HG02642 (cell line): ENCODE data around the gene CDH4.
"Not testable (repeated sequence)": the region's sequence is repeated elsewhere in the genome, so short reads cannot be mapped to it uniquely, and the experiment has no call there.

Source experiments
- ATAC-seq: cut with Tn5 transposase; IDR thresholded peaks from one replicate; pipeline ENCODE4 v1.9.1; 2021; ENCODE audit warnings: mild to moderate bottlenecking; ENCODE audit not compliant: unreplicated experiment, poor library complexity

Gene CDH4

DNA sequence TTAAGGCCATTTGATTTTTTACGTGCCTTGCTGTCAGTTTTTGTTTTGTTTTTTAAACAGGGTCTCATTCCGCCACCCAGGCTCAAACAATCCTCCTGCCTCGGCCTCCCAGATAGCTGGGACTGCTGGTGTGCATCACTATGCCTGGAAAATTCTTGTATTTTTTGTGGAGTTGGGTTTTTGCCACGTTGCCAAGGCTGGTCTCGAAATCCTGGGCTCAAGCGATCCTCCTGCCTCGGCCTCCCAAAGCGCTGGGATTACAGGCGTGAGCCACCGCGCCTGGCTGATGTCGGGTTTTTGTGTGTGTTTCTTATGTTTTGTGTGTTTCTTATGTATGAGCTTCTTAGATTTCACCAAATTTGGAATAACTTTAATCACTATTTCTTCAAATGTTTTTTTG, 708.8 kb downstream of the CDH4 start:
- no peak for ATAC-seq

DNA sequence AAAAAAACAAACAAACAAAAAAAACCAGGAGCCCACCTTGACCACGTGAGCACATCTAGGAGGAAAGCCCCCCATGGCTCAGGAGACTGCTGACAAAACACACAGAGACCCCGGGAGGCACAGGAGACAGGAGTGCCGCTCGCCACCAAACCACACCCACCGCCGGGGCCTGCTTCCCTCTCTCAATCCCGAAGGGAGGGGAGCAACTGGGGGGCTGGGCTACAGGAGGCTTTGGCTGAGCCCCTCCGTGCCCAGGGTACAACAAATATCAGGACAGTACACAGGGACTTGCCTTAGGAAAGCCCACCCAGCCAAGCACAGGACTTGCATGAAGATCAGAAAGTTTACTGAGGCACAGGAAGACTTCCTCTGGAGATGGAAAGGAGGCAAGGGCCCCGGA, 711.1 kb downstream of the CDH4 start:
- ATAC-seq = no peak

DNA sequence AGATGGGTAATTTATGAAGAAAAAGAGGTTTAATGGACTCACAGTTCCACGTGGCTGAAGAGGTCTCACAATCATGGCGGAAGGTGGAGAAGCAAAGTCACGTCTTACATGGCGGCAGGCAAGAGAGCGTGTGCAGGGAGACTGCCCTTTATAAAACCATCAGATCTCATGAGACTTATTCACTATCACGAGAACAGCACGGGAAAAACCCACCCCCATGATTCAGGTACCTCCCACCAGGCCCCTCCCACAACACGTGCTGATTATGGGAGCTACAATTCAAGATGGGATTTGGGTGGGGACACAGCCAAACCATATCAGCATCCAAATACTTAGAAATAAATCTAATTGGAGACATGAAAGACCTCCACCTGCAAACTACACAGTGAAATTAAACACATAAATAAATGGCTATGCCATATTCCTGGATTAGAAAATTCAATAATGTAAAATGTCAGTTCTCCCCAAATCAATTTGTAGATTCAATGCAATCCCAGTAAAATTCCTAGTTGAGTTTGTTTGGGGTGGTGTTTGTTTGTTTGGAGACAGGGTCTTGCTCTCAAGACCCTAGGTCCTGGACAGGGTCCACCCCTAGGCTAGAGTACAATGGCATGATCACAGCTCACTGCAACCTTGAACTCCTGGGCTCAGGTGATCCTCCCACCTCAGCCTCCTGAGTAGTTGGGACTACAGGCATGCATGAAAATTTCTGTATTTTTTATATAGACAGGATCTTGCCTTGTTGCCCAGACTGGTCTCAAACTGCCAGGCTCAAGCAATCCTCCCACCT, 712.0 kb downstream of the CDH4 start:
- ATAC-seq = no peak

DNA sequence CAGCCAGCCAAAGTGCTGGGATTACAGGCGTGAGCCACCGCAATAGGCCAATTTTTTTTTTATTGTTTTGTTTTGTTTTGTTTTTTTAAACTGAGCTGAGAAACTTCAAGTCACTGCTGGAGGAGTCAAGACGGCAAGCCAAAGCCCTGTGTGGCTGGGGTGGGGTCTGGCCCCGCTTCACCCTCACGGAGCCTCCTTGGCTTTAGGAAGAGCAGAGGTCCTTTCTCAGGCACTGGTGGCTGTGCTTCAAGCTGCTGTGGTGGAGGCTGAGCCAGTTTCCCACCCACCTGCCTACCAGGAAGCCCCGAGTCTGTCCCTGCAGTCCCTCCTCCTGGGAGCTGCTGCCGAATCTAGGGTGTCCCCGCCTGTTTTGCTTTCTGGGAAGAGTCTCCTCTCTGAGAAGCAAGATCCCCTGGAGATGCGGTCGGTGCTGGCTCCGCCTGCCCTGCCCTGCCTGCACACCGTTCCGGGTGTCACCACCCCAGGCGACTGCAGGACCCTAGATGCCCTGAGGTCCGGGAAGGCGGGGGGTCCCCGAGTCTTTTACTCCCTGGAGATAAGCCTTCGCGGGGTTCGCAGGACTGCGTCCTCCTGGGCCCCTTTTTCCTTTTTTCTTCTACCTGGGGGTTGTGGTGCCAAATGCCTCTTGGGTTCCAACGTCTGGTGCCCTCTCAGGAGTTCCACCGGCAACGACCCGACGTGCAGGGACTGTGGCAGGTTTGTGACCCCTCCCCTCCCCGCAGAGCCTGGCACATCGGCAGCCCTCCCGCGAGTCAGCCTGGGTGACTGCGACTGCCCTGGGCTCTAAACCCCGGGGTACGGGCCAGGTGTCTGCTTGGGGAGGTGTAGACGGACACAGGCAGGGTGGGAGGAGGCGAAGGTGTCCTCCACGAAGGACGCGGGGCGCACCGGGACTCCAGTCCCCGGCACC, 712.9 kb downstream of the CDH4 start:
- no peak for ATAC-seq

DNA sequence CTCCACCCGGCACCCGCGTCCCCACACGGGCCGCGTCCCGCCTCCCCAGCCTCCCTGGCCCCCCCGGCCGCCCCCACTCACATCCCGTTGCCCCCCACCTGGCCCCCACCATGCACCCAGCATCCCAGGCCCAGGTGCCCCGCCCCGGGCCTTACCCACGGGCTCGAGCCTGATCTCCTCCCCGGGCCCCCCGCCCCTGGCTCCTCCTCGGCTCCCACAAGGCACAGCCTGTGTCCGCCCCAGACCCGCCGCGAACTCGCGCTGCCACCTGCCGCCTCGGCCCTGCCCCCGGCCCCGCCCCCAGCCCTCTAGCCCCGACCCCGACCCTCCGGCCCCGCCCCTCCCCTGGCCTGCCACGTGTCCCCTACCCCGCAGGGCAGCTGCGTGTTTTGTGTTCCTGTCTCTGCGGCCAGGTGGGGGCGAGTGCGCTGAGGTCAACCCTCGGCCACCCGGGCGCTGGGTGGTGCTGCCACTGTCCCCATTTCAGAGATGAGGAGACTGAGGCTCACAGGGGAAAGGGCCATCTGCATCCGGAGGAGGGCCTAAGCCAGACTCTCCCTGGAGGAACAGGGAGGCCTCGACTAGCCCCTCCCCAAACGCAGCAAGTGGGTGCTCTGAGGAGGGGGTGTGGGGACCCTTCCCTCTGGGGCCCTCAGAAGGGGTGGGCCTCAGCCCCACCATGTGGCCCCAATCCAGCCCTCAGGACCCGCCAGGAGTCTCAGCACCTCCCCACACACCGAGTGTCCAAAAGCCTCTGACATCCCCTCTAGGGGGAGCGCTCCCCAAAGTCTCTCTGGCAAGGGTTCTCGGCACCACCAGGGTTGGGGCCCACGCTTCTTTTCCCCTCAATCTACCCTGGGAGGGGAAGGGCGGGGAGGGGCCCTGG, 713.8 kb downstream of the CDH4 start:
- no peak for ATAC-seq

DNA sequence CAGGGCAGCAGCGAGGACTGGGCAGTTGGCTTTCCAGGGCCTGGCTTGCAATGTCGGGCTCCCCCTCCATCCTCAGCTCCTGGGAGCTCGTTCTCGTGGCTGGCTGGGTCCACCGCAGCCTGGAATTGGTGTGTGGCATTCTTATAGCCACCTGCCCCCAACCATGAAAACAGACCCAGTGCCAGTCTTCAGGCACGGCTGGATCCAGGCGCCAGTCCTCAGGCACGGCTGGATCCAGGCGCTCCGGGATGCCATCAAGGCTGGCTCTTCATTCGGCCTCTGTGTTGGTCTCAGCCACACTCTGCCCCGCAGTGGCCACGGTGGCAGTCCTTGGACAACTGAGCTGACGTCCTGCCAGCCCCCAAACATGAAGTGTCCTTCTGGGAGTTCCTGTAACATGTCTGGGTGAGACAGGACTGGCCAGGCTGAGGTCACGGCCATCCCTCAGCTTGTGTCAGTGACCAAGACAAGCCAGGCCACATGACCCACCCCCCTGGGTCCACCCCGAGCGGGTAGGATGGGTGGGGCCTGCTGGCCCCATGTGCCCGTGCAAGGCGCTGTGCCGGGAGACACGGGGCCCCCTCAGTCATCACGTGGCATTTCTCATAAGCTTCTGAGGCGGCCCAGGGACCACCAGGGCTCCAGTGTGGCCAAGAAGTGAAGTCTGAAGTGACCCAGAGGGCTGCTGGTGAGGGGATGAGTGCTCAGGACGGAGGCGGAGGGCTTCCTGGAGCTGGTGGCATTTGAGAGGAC, 714.6 kb downstream of the CDH4 start:
- ATAC-seq = no peak

DNA sequence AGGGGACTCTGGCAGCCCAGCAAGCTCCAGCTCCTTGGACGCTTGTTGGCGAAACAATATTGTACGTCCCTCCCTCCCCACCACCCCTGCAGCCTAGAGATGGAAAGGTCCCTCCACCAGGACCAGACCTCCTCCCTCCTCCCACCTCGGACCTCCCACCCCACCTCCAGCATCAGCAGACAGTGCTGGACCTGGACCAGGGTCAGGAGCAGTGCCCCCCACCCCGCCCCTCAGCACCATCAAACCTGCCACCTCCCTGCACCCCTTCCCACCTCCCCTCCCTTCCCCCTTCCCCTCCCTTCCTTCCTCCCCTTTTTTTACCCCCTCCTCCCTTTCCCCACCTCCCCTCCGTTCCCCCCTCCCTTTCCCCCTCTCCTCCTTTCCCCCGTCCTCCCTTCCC, 715.2 kb downstream of the CDH4 start:
- no peak for ATAC-seq

DNA sequence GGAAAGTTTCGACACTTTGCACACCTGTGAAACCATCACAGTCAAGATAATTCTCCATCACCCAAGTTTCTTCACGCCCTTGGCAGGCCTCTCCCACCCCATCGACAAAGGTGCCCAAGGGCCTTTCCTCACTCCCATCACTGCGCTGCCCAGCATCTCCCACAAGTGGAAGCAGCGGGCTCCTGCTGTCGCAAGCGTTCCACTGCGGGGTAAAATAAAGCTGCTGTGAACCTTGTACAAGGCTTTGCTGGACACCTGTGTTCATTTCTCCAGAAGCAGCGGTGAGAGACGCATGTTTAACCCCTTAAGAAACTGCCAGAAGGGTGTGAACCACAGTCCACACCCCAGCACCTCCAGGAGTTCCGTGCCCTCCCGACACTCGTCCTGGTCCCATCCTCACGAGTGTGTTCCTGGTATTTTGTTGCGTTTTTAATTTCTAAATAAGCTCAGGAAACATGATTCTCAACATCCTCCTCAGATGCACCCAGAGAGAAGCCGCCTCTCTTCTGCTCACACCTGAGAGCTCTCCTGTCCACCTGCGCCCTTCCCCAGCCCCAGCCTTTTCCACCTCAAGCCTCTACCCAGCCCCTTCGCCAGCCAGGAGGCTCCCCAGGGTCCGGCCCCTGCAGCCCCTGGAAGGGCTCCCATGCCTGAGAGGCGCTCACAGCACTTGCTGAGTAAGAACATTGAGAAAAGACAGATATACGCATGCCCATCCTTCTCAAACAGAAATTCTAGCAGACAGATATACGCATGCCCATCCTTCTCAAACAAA, 716.2 kb downstream of the CDH4 start:
- ATAC-seq = no peak

DNA sequence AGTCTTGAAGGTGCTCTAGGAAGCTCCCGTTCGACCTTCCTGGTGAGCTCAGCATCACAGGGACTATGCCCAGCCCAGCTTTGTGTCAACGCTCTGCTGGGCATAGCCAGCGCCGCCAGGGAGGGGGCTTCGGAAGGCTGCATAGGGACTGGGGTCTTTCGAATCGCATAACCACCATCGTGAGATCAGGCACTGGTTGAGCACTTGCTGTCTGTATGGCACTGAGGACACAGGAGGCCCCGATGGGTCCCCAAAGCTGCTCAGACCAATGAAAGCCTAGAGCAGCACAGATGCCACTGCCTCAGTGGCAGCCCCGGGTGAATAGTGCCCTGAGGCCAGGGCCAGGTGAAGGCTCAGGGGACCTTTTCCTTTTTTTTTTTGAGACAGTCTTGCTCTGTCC, 716.9 kb downstream of the CDH4 start:
- no peak for ATAC-seq

DNA sequence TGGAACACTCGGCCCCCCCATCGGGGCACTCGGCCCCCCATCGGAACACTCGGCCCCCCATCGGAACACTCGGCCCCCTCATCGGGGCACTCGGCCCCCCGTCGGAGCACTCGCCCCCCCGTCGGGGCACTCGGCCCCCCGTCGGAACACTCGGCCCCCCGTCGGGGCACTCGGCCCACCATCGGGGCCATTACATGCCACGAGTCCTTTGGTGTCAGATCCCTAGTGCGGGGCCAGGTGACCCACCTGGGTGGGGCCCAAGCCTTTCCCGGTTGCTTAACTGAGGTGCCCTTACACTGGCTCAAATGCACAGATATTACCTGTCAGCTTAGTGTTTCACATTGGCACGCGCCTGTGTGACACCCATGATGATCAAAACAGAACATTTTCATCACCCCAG, 717.7 kb downstream of the CDH4 start:
- no peak for ATAC-seq

DNA sequence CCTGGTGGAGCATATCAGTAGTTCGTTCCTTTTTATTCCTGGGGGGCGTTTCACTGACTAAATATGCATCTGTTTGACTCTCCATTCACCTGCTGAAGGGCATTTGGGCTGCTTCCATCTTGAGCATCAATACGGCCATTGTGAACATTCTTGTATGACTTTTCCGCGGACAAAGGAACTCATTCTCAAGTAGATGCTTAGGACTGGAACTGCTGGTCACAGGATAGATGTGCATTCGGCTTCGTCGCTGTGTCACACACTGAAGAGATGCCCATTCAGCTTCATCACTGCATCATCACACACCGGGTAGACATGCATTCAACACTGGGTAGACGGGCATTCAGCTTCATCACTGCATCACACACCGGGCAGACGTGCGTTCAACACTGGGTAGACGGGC, 718.3 kb downstream of the CDH4 start:
- ATAC-seq = no peak

DNA sequence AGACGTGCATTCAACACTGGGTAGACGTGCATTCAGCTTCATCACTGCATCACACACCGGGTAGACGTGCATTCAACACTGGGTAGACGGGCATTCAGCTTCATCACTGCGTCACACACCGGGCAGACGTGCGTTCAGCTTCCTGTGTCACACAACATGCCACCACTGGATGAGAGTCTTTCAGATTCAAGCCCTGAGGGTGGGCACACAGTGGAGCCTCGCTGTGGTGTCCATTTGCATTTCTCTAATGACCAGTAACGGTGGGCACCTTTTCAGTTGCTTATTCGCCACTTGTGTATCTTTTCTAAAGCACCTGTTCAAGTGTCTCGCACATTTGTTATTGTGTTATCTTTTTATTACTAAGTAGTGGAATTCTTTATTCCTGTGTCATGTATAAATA, 719.5 kb downstream of the CDH4 start:
- ATAC-seq = not testable (repeated sequence)

DNA sequence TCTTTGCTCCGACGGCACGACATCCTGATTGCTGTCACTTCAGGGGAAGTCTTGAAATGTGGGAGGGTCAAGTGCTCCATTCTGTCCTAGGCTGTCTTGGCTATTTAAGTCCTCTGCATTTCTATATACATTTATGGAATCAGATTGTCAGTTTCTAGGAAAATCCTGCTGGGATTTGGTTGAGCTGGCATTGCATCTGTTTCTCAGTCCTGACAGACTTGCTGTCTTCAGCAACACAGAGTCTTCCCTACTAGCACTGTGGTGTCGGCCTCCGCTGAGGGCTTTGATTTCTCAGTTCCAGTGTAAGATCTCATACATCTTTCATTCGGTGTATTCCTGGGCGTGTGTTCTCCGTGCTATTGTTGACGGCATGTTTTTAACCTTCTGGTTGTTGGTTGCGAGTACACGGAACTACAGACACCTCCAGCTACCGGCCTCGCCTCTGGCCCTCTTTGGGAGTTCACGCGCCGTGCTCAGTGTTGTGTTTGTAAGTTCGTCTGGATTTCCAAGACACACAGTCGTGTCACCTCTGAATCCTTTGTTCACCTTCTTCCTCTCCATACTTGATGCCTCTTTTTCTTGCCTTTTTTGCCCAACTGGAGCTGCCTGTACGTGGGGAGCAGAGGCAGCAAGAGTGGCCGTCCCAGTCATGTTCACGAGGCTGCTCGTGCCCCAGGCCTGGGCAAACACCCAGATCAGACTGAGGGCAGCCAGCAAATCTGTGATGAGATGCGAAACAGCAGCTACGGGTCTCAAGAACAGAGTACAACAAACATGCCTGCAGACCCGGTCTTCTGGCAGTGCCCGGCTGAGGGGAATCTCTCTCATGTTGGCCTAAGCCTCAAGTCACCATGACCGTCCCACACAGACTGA, 720.8 kb downstream of the CDH4 start:
- ATAC-seq = no peak

DNA sequence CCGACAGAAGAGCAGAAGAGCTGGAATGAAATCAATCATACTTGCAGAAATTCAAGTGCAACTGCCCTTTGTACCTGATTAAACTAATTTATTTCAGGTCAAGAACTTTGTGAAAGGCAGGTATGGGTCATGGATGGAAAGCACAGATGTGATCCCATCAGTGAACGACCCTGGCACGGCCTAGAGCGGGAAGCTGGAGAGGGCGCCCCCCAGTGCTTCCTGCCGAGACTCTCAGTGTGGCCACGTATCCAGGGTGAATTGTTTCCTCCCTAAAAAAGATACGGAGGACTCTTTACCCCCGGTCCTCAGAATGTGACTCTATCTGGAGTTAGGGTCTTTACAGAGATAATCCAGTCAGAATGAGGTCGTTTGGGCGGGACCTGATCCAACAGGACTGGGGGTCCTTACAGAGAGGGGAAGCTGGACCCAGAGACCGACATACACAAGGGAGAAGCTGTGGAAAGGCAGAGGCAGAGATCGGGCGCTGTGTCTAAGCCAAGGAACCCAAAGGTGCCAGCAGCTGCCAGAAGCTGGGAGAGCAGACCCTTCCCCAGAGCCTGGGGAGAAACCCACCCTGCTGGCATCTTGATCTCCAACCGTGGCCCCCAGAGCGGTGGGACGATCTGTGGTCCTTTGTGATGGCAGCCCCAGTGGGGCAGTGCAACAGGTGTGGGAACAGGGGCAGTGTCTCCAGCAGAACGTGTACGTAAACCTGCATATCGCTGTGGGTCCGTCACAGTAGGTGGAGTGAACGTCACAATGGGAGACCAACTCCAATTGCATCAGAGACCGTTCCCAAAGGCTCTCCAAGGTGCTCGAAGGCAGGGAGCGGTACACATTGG, 721.7 kb downstream of the CDH4 start:
- ATAC-seq = no peak

DNA sequence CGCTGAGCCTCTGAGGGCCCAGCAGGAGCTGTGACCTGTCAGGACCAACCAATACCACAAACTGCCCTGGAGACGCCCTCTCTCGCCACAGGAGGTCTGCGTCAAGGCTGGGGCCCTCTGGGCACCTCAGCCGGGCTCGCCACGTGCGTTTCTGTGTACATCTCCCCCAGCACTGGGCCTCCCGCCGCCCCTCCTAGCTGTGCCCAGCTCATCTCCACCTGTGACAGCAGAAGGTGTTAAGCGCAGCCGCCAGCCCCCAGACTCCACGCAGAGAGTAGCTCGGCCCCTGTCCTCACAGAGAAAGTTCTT, 722.2 kb downstream of the CDH4 start:
- ATAC-seq = no peak

DNA sequence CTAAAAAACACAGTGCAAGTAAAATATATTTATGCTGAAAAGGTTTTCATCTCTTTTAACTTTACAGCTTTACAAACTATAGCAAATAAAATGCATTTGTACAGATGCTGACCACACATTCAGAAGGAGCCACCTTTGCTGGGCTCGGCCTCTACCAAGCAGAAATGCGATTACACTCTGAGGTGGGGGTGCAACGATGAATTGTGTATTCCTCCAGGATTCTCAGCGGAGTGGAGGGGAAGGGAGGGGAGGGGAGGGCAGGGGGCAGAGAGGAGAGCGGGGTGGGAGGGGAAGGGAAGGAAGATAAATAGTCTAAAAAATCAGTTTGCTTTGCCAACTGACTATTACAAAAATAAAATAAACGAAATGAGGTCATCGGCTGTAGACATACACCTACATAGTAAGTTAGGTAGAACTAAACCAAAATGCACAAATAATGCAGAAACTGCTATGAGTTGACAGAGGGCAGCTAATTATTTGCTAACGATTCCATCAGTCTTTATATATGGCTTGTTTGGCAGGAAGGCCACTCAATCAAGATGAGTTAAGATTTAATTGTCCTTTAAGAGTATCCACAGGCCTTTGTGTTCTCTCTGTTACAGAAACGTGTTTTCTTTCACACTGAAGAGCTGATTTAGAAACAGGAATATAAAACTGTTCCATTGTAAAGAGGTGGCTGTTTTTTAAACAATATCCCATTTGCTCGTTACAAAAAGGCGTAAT, 723.5 kb downstream of the CDH4 start:
- ATAC-seq = no peak

DNA sequence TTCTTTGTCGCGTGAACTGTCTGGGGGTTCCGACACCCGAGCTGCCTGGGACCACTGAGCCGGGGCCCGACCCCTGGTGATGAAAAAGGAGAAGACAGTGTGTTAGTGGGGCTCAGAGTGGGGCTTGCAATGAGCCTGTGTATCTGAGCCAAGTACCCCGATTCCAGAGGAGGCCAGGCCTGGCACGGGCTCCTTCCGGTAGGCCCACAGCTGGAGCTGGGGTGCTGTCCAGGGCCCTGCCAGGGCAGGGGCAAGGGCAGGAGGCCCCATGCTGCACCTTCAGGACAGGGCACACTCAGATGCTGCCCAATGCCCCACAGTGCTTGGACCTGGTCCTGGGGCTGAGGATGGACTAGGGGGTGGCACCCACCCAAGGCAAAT, 724.2 kb downstream of the CDH4 start:
- ATAC-seq = no peak
